ENCODE results near the gene SRD5A1.

The SRD5A1 gene

DNA sequence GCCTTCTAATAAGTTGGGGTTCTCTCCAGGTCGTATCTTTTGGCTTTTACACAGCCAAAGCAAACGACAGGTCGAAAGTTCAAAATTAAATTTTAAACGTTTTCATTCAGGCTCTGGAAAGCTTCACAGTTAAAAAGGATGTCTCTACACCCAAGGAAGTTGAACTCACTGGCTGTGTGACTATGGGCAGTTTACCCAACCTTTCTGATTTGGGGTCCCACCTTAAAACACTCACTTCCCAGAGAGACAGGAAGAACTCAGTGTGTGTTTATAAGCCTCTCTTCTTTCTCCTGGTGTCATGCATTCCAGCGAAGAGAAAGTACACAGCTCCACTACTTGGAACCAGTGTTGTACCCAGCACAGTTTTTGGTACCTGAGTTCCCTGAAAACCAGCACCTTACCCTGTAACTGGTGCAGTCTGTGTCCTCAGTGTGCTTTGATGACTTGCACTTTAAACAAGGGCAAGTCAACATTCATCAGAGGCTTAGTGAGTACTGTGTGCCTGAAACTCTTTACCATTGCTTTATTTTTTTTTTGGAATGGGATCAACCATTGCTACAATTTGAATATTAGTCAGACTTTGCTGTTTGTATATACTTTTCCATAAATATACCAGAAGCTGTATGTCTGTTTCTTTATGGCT is 1.7 kb downstream of the SRD5A1 start:
- in situ Hi-C loops (cut with HindIII; ENCODE audit: low sequenced_read_pairs): no loop called here
- DNase-seq (ENCODE audit: low read depth, low spot score): no peak
- H3K4me3 ChIP-seq (ENCODE audit: low read depth, low read length): no peak overlapping the region
- TF ChIP-seq, protein P1, sequence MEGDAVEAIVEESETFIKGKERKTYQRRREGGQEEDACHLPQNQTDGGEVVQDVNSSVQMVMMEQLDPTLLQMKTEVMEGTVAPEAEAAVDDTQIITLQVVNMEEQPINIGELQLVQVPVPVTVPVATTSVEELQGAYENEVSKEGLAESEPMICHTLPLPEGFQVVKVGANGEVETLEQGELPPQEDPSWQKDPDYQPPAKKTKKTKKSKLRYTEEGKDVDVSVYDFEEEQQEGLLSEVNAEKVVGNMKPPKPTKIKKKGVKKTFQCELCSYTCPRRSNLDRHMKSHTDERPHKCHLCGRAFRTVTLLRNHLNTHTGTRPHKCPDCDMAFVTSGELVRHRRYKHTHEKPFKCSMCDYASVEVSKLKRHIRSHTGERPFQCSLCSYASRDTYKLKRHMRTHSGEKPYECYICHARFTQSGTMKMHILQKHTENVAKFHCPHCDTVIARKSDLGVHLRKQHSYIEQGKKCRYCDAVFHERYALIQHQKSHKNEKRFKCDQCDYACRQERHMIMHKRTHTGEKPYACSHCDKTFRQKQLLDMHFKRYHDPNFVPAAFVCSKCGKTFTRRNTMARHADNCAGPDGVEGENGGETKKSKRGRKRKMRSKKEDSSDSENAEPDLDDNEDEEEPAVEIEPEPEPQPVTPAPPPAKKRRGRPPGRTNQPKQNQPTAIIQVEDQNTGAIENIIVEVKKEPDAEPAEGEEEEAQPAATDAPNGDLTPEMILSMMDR (IDR thresholded peaks at IDR 0.05; ENCODE audit: low read depth, low read length): no peak

DNA sequence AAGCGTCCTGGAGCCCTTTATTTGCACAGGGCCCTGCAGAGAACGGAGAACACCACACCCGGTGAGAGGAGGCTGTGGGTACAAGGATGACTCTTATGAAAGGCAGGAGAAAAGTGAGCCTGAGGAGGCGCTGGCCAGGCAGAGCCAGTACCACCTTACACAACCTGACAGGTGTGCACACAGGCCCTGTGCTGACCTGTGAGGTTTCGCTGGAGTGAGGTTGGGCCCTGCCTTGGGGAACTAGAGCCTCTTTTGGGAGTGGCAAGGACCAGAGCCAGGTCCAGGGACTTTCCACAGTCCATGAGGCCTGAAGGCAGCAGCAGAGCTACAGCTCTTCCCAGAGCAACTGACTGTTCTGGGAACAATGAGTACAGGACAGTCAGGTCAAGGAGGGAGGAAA is 3.1 kb downstream of the SRD5A1 start:
- TF ChIP-seq, protein P1 (IDR thresholded peaks at IDR 0.05; ENCODE audit: low read depth, low read length): no peak
- H3K4me3 ChIP-seq (ENCODE audit: low read depth, low read length): no peak overlapping the region
- no peak for DNase-seq (ENCODE audit: low read depth, low spot score)
- in situ Hi-C loops (cut with HindIII; ENCODE audit: low sequenced_read_pairs): no loop called here

DNA sequence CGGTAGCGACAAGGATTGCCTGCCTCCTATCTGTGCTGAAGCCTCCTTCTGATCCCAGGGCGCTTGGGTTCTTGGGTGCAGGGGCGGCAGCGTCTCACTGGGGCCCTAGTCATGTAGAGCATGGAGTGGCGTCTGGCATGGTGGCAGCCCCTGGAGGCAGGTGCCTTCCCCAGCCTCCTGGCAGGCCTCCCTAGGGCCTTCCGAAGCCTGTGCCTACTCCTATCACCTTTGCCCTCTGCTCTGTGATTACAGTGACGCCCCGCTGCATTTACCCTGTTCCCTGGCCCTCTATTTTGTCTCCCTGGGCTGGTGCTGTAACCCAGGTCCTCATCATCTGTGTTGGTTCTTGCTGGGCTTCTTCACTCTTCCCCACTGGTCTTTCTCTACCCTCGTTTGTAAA is 3.8 kb downstream of the SRD5A1 start:
- TF ChIP-seq, protein P1 (IDR thresholded peaks at IDR 0.05; ENCODE audit: low read depth, low read length): no peak
- no peak for DNase-seq (ENCODE audit: low read depth, low spot score)
- H3K4me3 ChIP-seq (ENCODE audit: low read depth, low read length): no peak overlapping the region
- in situ Hi-C loops (cut with HindIII; ENCODE audit: low sequenced_read_pairs): no loop called here

DNA sequence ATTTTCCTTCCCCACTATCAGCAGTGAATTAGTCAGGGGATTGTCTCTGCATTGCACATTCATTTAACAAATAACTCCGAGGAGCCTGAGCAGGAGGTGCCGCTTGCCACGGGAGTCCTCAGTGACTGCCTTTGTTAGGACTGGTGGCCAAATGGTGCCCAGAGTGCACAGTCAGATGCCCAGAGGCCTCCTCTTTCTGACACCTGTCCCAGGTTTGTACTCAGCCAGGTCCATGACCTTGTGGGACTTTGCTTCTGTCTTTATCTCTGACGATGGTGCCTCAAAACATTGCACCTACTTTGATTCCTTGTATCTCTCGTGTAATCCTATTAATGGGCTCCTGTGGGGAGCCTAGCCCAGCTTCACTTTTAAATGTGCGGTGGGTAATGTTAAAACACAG is 4.3 kb downstream of the SRD5A1 start:
- H3K4me3 ChIP-seq (ENCODE audit: low read depth, low read length): no peak overlapping the region
- DNase-seq (ENCODE audit: low read depth, low spot score): no peak
- TF ChIP-seq, protein P1 (IDR thresholded peaks at IDR 0.05; ENCODE audit: low read depth, low read length): no peak
- in situ Hi-C loops (cut with HindIII; ENCODE audit: low sequenced_read_pairs): no loop called here

DNA sequence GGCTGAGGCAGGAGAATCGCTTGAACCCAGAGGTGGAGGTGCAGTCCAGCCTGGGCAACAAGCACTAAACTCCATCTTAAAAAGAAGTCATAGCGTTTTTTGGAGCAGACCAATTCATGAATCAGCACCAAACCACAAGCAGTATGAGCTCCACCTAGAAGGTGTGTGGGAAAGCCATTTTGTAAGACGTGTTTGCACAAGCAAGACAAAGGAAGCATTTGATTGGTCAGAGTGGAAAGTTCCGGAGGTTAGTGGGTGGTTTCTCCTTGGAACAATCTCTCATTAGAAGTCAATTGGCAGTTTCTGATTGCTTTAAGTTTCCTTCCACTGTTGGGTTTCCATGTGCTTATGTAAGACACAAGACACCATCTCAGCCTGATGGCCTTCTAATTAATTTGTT is 5.0 kb downstream of the SRD5A1 start:
- in situ Hi-C loops (cut with HindIII; ENCODE audit: low sequenced_read_pairs): no loop called here
- DNase-seq (ENCODE audit: low read depth, low spot score): no peak
- TF ChIP-seq, protein P1 (IDR thresholded peaks at IDR 0.05; ENCODE audit: low read depth, low read length): no peak
- no peak overlapping the region for H3K4me3 ChIP-seq (ENCODE audit: low read depth, low read length)

DNA sequence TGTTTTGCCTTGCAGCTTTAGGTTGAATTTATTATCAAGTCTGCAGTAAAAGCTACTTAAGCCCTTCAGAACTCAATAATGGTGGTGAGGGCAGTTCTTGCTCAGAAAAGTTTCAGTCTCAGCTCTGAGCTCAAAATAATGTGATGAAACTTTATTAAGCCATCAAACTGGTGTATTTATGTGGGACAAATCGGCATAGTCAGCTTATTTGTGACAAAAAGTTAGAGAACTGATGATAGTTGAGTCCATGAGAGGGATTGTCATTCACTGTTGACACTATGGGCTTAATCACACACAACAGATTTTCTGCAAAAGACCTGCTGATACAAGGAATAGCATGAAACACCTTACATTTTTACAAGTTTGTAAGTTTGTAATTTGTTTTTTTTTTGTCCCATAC is 9.4 kb downstream of the SRD5A1 start:
- TF ChIP-seq, protein P1 (IDR thresholded peaks at IDR 0.05; ENCODE audit: low read depth, low read length): no peak
- no peak for DNase-seq (ENCODE audit: low read depth, low spot score)
- H3K4me3 ChIP-seq (ENCODE audit: low read depth, low read length): no peak overlapping the region
- in situ Hi-C loops (cut with HindIII; ENCODE audit: low sequenced_read_pairs): no loop called here

All from astrocyte of the spinal cord (primary cell).